Testis (tissue), 2 donors: ENCODE data around the gene SIPA1L3.

ENCODE experiments used
- CTCF ChIP-seq, 3 experiments: fragments of 450-650 bp in 2 of 3; fragments of 200-600 bp in 1 of 3; sonication (generic) in 1 of 3; IDR thresholded peaks; one replicate each; pipeline ENCODE4 v1.5.1; 2016 to 2019; ENCODE audit warnings: antibody characterized with exemption in 3 of 3, mild to moderate bottlenecking in 2 of 3, moderate library complexity in 1 of 3
- POLR2A ChIP-seq: fragments of 450-650 bp; IDR thresholded peaks from one replicate; pipeline ENCODE4 v1.6.1; 2017; ENCODE audit warnings: antibody characterized with exemption, mild to moderate bottlenecking, moderate library complexity

DNA sequence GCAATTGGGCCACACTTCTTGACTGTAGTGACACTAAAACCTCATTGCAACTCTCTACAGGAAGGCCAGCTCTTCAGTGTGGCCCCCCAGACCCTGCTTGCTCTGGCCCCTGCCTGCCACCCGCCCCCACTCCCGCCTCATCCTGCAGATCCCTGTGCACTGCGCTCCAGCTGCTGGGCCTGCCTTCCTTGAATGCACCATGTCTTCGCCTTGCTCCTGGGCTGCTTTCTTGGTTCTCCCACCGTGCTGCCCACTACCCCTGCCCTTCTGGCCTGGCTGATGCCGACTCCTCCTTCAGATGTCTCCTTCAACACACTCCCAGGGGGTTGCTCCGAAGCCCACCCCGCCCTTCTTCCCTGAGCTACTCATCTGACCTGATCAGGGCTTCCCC lies 98.2 kb downstream of the SIPA1L3 start:
- TF ChIP-seq CTCF (IDR thresholded peaks at IDR 0.05) = no peak
- TF ChIP-seq POLR2A = no peak
